Right lobe of liver (tissue), 6 donors: ENCODE measurements around the gene PIAS3. TPM values are rescaled to one million over a fixed set of nuclear protein-coding genes. Genes with fewer than 3 reads are reported as not detected.

Experiments used
- ATAC-seq, 4 donors: fragments of 200-7000 bp; cut with Tn5 transposase; one replicate each; pipeline ENCODE4 v1.9.1; 2020; ENCODE audit warnings: mild to moderate bottlenecking in 4 of 4, moderate library complexity in 4 of 4
- DNase-seq, 3 donors: peaks; one replicate each; pipeline ENCODE4 v3.0.0-alpha.2; 2020
- H3K27ac ChIP-seq, 3 donors: fragments of 200-600 bp; one replicate each; pipeline ENCODE4 v1.8.0; 2022
- H3K27me3 ChIP-seq, 2 donors: fragments of 200-600 bp; one replicate each; pipeline ENCODE4 v1.8.0; 2022
- H3K36me3 ChIP-seq, 4 donors: fragments of 200-600 bp; sonication (generic) in 1 of 4; one replicate each; pipeline versions ENCODE4 v1.5.1 to v1.8.0; 2017 to 2022; ENCODE audit warnings: control low read depth in 1 of 4
- H3K4me1 ChIP-seq, 4 donors: fragments of 200-600 bp; sonication (generic) in 1 of 4; one replicate each; pipeline versions ENCODE4 v1.5.1 to v1.8.0; 2017 to 2022; ENCODE audit warnings: control low read depth in 1 of 4
- H3K4me3 ChIP-seq, 3 donors: fragments of 200-600 bp; one replicate each; pipeline ENCODE4 v1.8.0; 2022
- H3K9me3 ChIP-seq, 4 donors: fragments of 200-600 bp; sonication (generic) in 1 of 4; one replicate each; pipeline versions ENCODE4 v1.5.1 to v1.8.0; 2017 to 2022; ENCODE audit warnings: control low read depth in 1 of 4
- CTCF ChIP-seq, 4 donors: fragments of 200-600 bp in 3 of 4; fragments of 450-650 bp in 1 of 4; IDR thresholded peaks; one replicate each; pipeline versions ENCODE4 v1.5.1 to v1.8.0; 2016 to 2022; ENCODE audit warnings: antibody characterized with exemption in 4 of 4, mild to moderate bottlenecking in 2 of 4
- POLR2A ChIP-seq: fragments of 450-650 bp; IDR thresholded peaks from one replicate; pipeline ENCODE4 v1.6.1; 2017; ENCODE audit warnings: antibody characterized with exemption, mild to moderate bottlenecking
- WGBS: methylation state at CpG from one replicate; pipeline ENCODE4 v1.1.6; 2018; ENCODE audit warnings: low coverage, low lambda C conversion rate; ENCODE audit not compliant: insufficient coverage; ENCODE audit errors: missing lambda C conversion rate; 5-methylcytosine and 5-hydroxymethylcytosine counted together
- intact Hi-C, 2 donors: fragments of 100-400 bp; cut with DNase I; formaldehyde crosslinking; loops; one replicate each; pipeline versions ENCODE4 v1.11.2 to v1.14.1; 2022
- microRNA-seq, 2 donors: library from miRNA; unstranded; fragments of <30 nt; microRNA quantifications; one replicate each; pipeline ENCODE4, GENCODE V29; 2019 to 2020
- small RNA-seq, 2 experiments: library from RNA; depleted of rRNA; stranded (forward); fragments of <200 nt; gene quantifications; one replicate each; pipeline ENCODE3, GENCODE V24; 2016
- total RNA-seq, 6 experiments: library from RNA; depleted of rRNA in 2 of 6; stranded (reverse); fragments of >200 nt in 2 of 6; fragmentation: NEBNext Ultra II Directional in 3 of 6; extraction: Animal tissue kit (Norgen Biotek cat#: 25700) in 3 of 6; gene quantifications; one replicate each; pipeline versions ENCODE4 v1.1.0 to v1.2.4, GENCODE V29; 2016 to 2023
- donor health status: DM: no; HTN: yes; CAD: no.
- donor health status: DM: no; HTN: no; CAD: no.
- donor health status: DM: no; HTN: no; CAD: no.
- donor health status: DM: no; HTN: yes; CAD: no.
- donor health status: DM: no; HTN: yes; CAD: no.

The PIAS3 gene
- total RNA-seq, 6 experiments from 2014 or later: 5.5 to 8.9 (median 6.7) TPM

GRCh38 chr1:145799806-145800205, 59.1 kb downstream of the PIAS3 start:
- no peak overlapping the region for H3K27ac ChIP-seq
- WGBS: 95% methylated on average over 2 of the region's 2 CpGs
- intact Hi-C loops: no loop called here
- H3K9me3 ChIP-seq: no peaks in the 10 kb centered on the region
- H3K4me1 ChIP-seq: no peaks in the 10 kb centered on the region
- TF ChIP-seq POLR2A (no peak), CTCF (IDR thresholded peaks at IDR 0.05) (no peak)
- DNase-seq (no peak), ATAC-seq (no peak)
- H3K27me3 ChIP-seq: no peaks in the 10 kb centered on the region
- no peaks in the 10 kb centered on the region for H3K36me3 ChIP-seq
- no peak overlapping the region for H3K4me3 ChIP-seq

Small RNA genes within 50 kb of the gene (microRNA-seq; reads per million reads assigned to microRNA genes)
- gene MIR6736: 0.58 to 1.3 reads per million in 2 donors

Small RNA genes within 50 kb of the gene (small RNA-seq; reads per million reads assigned to genes)
- gene MIR6736: 0 reads per million in 2 experiments

Other genes with a start within 250 kb of the PIAS3 start
- gene PDZK1, start 151.7 kb downstream of the PIAS3 start, total RNA-seq: 100 to 1,000 TPM in 2 of 6 experiments, 10 to 100 TPM in 4; 64.8 to 117 (median 79.2) TPM
- 1 to 10 TPM in 2 of 6 experiments, under 1 TPM in 2, not detected in 2; 0.19 to 1.5 (median 0.91) TPM for gene CD160, start 139.6 kb downstream of the PIAS3 start, total RNA-seq
- 10 to 100 TPM in 2 of 6 experiments, 1 to 10 TPM in 4; 5.3 to 10.3 (median 8.0) TPM for gene RNF115, start 35.0 kb downstream of the PIAS3 start, total RNA-seq
- gene POLR3C, start 34.9 kb downstream of the PIAS3 start, total RNA-seq: 10 to 100 TPM in 3 of 6 experiments, 1 to 10 TPM in 3; 7.7 to 17.0 (median 11.2) TPM
- gene NUDT17, start 13.5 kb downstream of the PIAS3 start, total RNA-seq: 1 to 10 TPM in 3 of 6 experiments, under 1 TPM in 3; 0.51 to 2.2 (median 1.0) TPM
- 1 to 10 TPM; 1.1 to 2.5 (median 1.6) TPM for gene ANKRD35, start 26.8 kb upstream of the PIAS3 start, total RNA-seq
- gene ITGA10, start 51.0 kb upstream of the PIAS3 start, total RNA-seq: 1 to 10 TPM in 3 of 6 experiments, under 1 TPM in 3; 0.50 to 2.3 (median 0.85) TPM
- 10 to 100 TPM; 12.3 to 23.0 (median 15.2) TPM for gene PEX11B, start 59.6 kb upstream of the PIAS3 start, total RNA-seq
- 10 to 100 TPM; 41.1 to 68.4 (median 56.3) TPM for gene RBM8A, start 68.4 kb upstream of the PIAS3 start, total RNA-seq
- 10 to 100 TPM; 10.6 to 11.9 (median 11.0) TPM for gene LIX1L, start 98.9 kb upstream of the PIAS3 start, total RNA-seq
- under 1 TPM in 5 of 6 experiments, not detected in 1; 0.14 to 0.88 (median 0.22) TPM for gene ANKRD34A, start 105.5 kb upstream of the PIAS3 start, total RNA-seq
- gene POLR3GL, start 105.6 kb upstream of the PIAS3 start, total RNA-seq: 10 to 100 TPM in 4 of 6 experiments, 1 to 10 TPM in 2; 8.4 to 14.3 (median 11.9) TPM
- gene TXNIP, start 137.5 kb upstream of the PIAS3 start, total RNA-seq: 100 to 1,000 TPM in 3 of 6 experiments, 10 to 100 TPM in 3; 56.3 to 398 (median 134) TPM
- 100 to 1,000 TPM in 4 of 6 experiments, 10 to 100 TPM in 2; 53.0 to 215 (median 109) TPM for gene HJV, start 162.7 kb upstream of the PIAS3 start, total RNA-seq